ENCODE data around the gene OR5B12.
"Not testable (repeated sequence)": the region's sequence is repeated elsewhere in the genome, so short reads cannot be mapped to it uniquely, and the experiment has no call there.

The OR5B12 gene

GRCh38 chr11:58442136-58442535 lies at the start of gene OR5B12:
OR5B12 (minus strand) TSS chr11:58442236; CDS start chr11:58440151, 2,085 bp downstream.
- DNase-seq, result peak; percentile 4

GRCh38 chr11:58490827-58491226 lies 48.8 kb upstream of the OR5B12 start:
- no peak for DNase-seq

GRCh38 chr11:58487170-58487569 lies 45.1 kb upstream of the OR5B12 start:
- no peak for DNase-seq

GRCh38 chr11:58485961-58486360 lies 43.9 kb upstream of the OR5B12 start:
- no peak for DNase-seq

- peak; percentile 27 for DNase-seq
These were observed 29.9 kb upstream of the OR5B12 start for GRCh38 chr11:58471892-58472291.

- DNase-seq, result no peak
These were observed 24.3 kb upstream of the OR5B12 start for GRCh38 chr11:58466293-58466692.

GRCh38 chr11:58465690-58466089 lies 23.7 kb upstream of the OR5B12 start:
- DNase-seq, result peak; percentile 21

- no peak for DNase-seq
These were observed 9.5 kb upstream of the OR5B12 start for GRCh38 chr11:58451585-58451984.

GRCh38 chr11:58446294-58446693 lies 4.3 kb upstream of the OR5B12 start:
- DNase-seq, result peak; percentile 81

GRCh38 chr11:58444300-58444699 lies 2.3 kb upstream of the OR5B12 start:
- DNase-seq, result no peak

- no peak for DNase-seq
These were observed 3.5 kb downstream of the OR5B12 start for GRCh38 chr11:58438486-58438885.

GRCh38 chr11:58434217-58434616 lies 7.8 kb downstream of the OR5B12 start:
- peak; percentile 35 for DNase-seq

- peak; percentile 63 for DNase-seq
These were observed 8.3 kb downstream of the OR5B12 start for GRCh38 chr11:58433638-58434203.

- no peak for DNase-seq
These were observed 12.8 kb downstream of the OR5B12 start for GRCh38 chr11:58429273-58429672.

GRCh38 chr11:58428021-58428420 lies 14.0 kb downstream of the OR5B12 start, which contains the start of gene OR5B2:
OR5B2 (minus strand) TSS chr11:58428121; CDS start chr11:58423261, 4,860 bp downstream.
- no peak for DNase-seq

- DNase-seq, result no peak
These were observed 35.3 kb downstream of the OR5B12 start, which contains the start of gene OR5B3 for GRCh38 chr11:58406774-58407173. OR5B3 (minus strand) TSS chr11:58406874; CDS start chr11:58403409, 3,465 bp downstream.

- DNase-seq, result not testable (repeated sequence)
These were observed 42.4 kb downstream of the OR5B12 start for GRCh38 chr11:58399622-58400021.

- DNase-seq, result no peak
These were observed 46.5 kb downstream of the OR5B12 start for GRCh38 chr11:58395581-58395980.

GRCh38 chr11:58394195-58394594 lies 47.8 kb downstream of the OR5B12 start:
- no peak for DNase-seq

GRCh38 chr11:58392746-58393145 lies 49.3 kb downstream of the OR5B12 start:
- DNase-seq, result no peak

- no peak for DNase-seq
These were observed 50.2 kb downstream of the OR5B12 start for GRCh38 chr11:58391879-58392278.

- no peak for DNase-seq
These were observed 51.4 kb downstream of the OR5B12 start for GRCh38 chr11:58390551-58391063.

Data from OCI-M1 (cell line).